ENCODE results near the gene MCOLN2. TPM values are rescaled to one million over a fixed set of nuclear protein-coding genes. Genes with fewer than 3 reads are reported as not detected.

The MCOLN2 gene
- total RNA-seq, 1 donor: 1.1 TPM

- no peak for TF ChIP-seq CTCF (IDR thresholded peaks at IDR 0.05; ENCODE audit: insufficient read depth, low read length)
- no peak overlapping the region for H3K4me3 ChIP-seq (ENCODE audit: low read depth, low read length)
- DNase-seq (ENCODE audit: low read depth): peak; percentile 45
Measured at GRCh38 chr1:84883286-84883685, 113.6 kb downstream of the MCOLN2 start.

DNA sequence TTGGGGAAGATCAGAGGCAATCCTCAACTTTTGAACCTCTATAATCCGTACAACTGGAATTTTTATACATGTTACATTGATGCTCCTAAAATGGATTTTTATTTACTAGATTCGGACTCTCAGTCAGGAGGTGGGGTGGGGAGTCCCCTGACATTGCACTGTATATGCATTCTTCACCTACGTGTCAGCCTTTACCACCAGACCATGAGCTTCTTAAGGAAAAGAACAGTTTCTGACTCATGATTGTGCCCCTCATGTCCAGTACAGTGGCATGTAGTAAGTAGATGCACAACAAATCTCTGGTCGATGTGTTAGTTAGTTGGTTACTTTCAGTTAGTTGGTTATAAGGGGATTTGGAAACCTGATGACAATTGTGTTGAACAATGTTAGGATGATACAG is 119.3 kb downstream of the MCOLN2 start:
- peak; percentile 39 for DNase-seq (ENCODE audit: low read depth)
- H3K4me3 ChIP-seq (ENCODE audit: low read depth, low read length): no peak overlapping the region
- TF ChIP-seq CTCF (IDR thresholded peaks at IDR 0.05; ENCODE audit: insufficient read depth, low read length): no peak

GRCh38 chr1:84876353-84876752 is 120.6 kb downstream of the MCOLN2 start:
- no peak for TF ChIP-seq CTCF (IDR thresholded peaks at IDR 0.05; ENCODE audit: insufficient read depth, low read length)
- no peak for DNase-seq (ENCODE audit: low read depth)
- no peak overlapping the region for H3K4me3 ChIP-seq (ENCODE audit: low read depth, low read length)

Other genes with a start within 250 kb of the MCOLN2 start
- gene LPAR3, start 103.9 kb downstream of the MCOLN2 start, total RNA-seq (ENCODE audit: low replicate concordance): 1.8 and 3.6 TPM in 2 replicates
- 0.90 and 2.3 TPM in 2 replicates for gene MCOLN3, start 51.4 kb upstream of the MCOLN2 start, total RNA-seq (ENCODE audit: low replicate concordance)
- 5.2 and 6.5 TPM in 2 replicates for gene SYDE2, start 203.9 kb upstream of the MCOLN2 start, total RNA-seq (ENCODE audit: low replicate concordance)

All from fibroblast of the aortic adventitia (primary cell).